Bronchial epithelial cell (primary cell): ENCODE measurements around the gene TRIM32. TPM values are rescaled to one million over a fixed set of nuclear protein-coding genes. Genes with fewer than 3 reads are reported as not detected.
A peak's percentile ranks its signal among the peaks of the same experiment; 100 is the strongest.

ENCODE experiments used
- DNase-seq: peaks from one replicate; pipeline ENCODE4 v3.0.0-alpha.2; 2010; ENCODE audit warnings: low read depth
- FAIRE-seq: peaks from 2 replicates; lab custom pipeline; 2011; peaks lifted over from hg19 to GRCh38; lab: Jason Lieb, UNC
- H3K27me3 ChIP-seq: 2 replicates; pipeline ENCODE4 v1.5.1; 2011; ENCODE audit warnings: low read length; ENCODE audit not compliant: control insufficient read depth, insufficient read depth
- H3K36me3 ChIP-seq: 2 replicates; pipeline ENCODE4 v1.5.1; 2011; ENCODE audit warnings: low read length; ENCODE audit not compliant: control insufficient read depth, insufficient read depth
- H3K4me3 ChIP-seq: 2 replicates; pipeline ENCODE4 v1.5.1; 2011; ENCODE audit warnings: mild to moderate bottlenecking, low read depth, low read length, control low read depth
- total RNA-seq: library from RNA; depleted of rRNA; stranded (reverse); fragments of >200 nt; gene quantifications from 2 replicates; pipeline ENCODE4 v1.2.1, GENCODE V29; 2014
- TF ChIP-seq, protein P1 (sequence below): IDR thresholded peaks from 2 replicates; pipeline ENCODE4 v1.5.1; 2011; ENCODE audit warnings: mild to moderate bottlenecking, moderate library complexity, low read length, control low read depth, inconsistent platforms; ENCODE audit not compliant: insufficient read depth, severe bottlenecking

TRIM32 gene
- total RNA-seq, 1 donor from 2014 or later = 13.7 TPM

DNA sequence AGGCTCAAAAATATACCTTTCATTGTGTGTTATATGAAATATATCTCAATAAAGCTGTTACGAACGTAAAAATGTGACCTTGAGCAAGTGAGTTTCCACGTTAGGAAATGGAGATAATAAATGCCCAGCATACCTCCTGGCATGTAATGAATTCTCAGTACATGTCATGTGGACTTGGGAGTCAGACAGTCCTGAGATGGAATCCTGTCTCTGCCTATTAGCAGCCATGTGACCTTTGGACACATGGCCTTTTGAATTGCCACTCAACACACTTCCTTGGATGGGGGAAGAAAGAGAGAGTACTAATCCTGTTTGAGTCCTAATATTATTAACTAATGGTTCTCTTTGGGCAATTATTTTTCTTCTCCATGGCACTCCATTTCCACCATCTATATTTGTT lies 25.7 kb downstream of the TRIM32 start:
- no peaks in the 10 kb centered on the region for H3K36me3 ChIP-seq
- no peak for FAIRE-seq
- TF ChIP-seq, protein P1, sequence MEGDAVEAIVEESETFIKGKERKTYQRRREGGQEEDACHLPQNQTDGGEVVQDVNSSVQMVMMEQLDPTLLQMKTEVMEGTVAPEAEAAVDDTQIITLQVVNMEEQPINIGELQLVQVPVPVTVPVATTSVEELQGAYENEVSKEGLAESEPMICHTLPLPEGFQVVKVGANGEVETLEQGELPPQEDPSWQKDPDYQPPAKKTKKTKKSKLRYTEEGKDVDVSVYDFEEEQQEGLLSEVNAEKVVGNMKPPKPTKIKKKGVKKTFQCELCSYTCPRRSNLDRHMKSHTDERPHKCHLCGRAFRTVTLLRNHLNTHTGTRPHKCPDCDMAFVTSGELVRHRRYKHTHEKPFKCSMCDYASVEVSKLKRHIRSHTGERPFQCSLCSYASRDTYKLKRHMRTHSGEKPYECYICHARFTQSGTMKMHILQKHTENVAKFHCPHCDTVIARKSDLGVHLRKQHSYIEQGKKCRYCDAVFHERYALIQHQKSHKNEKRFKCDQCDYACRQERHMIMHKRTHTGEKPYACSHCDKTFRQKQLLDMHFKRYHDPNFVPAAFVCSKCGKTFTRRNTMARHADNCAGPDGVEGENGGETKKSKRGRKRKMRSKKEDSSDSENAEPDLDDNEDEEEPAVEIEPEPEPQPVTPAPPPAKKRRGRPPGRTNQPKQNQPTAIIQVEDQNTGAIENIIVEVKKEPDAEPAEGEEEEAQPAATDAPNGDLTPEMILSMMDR = no peak
- no peaks in the 10 kb centered on the region for H3K27me3 ChIP-seq
- no peak for DNase-seq
- no peak overlapping the region for H3K4me3 ChIP-seq

DNA sequence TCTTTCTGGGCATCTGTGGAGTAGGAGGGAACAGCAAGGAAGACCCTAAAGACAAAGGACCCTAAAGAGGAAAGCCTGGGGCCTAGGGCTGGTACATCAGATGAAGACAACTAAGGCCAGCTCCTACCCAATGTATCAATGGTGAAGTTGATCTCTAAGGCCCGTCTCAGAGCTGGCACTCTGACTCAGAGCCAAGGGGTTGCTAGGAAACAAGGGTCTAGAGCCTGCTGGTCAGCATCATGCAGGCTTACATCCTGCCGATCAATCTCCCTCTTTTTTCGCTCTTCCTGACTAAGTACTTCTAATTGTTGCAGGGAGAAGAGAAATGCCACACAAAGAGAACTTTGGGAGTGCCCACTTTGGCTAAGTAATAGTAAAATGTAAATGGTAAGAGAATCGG lies 26.2 kb downstream of the TRIM32 start:
- FAIRE-seq (no peak), DNase-seq (no peak)
- TF ChIP-seq, protein P1 = no peak

DNA sequence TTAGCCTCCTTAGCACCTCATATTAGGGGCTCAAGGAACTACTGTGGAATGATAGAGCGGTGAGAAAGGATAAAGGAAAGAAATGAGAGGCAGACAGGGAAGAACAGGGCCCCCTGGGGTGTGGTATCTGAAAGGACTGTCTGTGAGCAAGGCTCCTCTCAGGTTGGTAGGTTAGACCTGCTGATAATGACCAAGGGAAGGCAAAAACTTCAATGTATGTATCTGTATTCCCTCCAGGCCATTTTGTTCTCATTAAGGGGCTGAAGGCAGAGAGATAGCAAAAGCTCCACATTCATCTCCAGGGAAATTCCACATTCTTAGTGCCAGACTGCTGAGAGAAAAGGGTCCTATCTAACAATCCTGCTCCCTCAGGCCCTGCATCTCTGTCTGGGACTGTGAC lies 28.6 kb downstream of the TRIM32 start:
- no peak for DNase-seq
- no peak for FAIRE-seq
- H3K36me3 ChIP-seq = no peaks in the 10 kb centered on the region
- TF ChIP-seq, protein P1 = no peak
- no peak overlapping the region for H3K4me3 ChIP-seq
- H3K27me3 ChIP-seq = no peaks in the 10 kb centered on the region

More for the DNA sequence above, 26.2 kb downstream of the TRIM32 start:
- no peaks in the 10 kb centered on the region for H3K36me3 ChIP-seq
- no peaks in the 10 kb centered on the region for H3K27me3 ChIP-seq
- H3K4me3 ChIP-seq = no peak overlapping the region

DNA sequence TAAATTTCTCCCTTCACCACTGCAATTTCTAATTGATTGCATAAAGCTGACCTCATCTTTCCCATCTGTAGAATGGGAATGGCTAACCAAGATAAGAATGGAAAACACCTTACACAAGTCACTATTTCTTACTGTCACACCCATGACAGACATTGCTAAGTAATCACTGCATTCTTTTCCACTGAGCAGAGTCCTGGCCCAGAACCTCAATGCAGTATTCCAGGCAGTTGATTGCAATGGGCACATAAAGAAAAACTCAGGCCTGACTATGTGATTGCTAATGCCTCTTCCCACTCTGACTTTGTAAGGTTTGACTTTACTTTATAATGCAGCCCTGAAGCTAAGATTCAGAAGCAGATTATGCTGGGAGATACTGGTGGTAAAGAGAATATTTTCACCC lies 29.3 kb downstream of the TRIM32 start:
- H3K27me3 ChIP-seq = no peaks in the 10 kb centered on the region
- FAIRE-seq (peak; percentile 23), DNase-seq (peak; percentile 10)
- TF ChIP-seq, protein P1 = no peak
- H3K4me3 ChIP-seq = no peak overlapping the region
- no peaks in the 10 kb centered on the region for H3K36me3 ChIP-seq

DNA sequence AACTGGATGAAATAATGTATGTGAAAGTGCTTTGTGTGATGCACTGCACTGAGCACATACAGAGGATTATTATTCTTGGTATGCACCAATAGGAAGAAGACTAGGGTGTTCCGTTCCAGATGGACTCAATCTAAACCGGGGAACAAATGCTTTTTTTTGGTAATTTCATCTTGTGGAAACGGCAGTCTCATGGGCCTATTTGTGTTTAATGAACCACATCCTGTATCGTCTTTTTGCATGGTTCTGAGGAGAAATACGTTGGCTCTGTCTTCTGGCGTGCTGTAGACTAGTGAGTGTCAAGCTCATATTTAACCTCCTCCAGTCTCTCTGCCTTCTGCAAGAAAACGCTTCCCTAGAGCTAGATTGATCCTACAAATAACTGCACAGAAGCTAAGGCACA lies 30.0 kb downstream of the TRIM32 start:
- TF ChIP-seq, protein P1 = no peak
- H3K4me3 ChIP-seq = no peak overlapping the region
- no peaks in the 10 kb centered on the region for H3K36me3 ChIP-seq
- no peaks in the 10 kb centered on the region for H3K27me3 ChIP-seq
- no peak for DNase-seq
- FAIRE-seq = no peak

DNA sequence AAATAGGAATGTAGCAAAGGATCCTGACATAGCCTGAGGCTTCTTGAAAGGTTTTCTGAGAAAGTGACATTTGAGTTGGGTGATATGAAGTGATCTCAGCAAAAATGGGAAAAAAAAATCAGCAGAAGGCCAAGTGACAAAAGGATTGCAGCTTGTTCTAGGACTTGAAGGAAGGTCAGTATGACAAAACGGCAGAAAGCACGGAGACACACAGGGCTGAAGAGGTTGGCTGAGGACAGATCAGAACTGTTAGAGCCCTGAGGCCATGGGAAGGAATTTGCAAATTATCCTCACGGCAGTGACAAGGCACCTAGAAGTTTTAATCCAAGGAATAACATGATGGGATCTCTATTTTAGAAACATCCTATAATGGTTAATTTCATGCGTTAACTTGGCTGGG lies 31.0 kb downstream of the TRIM32 start:
- Histone ChIP-seq H3K27me3 (no peaks in the 10 kb centered on the region), H3K4me3 (no peak overlapping the region), H3K36me3 (no peaks in the 10 kb centered on the region)
- TF ChIP-seq, protein P1 = no peak
- FAIRE-seq (peak; percentile 43), DNase-seq (no peak)
